Measurements from ENCODE around the gene PRKAR2B.

PRKAR2B gene

DNA sequence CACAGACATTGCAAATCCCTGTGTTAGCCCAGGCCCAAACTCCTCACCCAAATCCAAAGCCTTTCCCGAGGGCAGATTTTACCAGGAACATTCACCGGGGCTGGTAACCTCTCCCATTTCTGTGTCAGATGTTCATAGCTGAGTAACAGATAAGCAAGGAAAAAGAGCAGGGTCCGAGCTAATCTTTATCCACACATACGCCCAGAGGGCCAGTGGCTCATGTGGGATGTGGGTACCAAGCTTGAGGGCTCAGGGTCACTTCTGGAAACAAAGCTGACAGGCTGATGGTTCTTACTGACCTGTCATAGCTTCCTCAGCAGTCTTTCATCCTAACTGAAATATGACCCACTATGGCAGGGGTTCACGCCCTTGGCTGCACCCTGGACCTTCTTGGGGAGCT is 164.1 kb downstream of the PRKAR2B start:
- ChIA-PET POLR2A (no interaction called here), CTCF (interaction anchor here (0.6 kb wide), 1 partner anchor 12 kb away, joined by 3 read pairs; no protein-coding TSS in a partner anchor)
- DNase-seq (ENCODE audit: extremely low spot score): no peak
- no peak for TF ChIP-seq PKNOX1 (IDR thresholded peaks at IDR 0.05)
- TF ChIP-seq HDGF (IDR thresholded peaks at IDR 0.05; ENCODE audit: borderline replicate concordance): no peak
- no peak for TF ChIP-seq ELF4 (IDR thresholded peaks at IDR 0.05)
- no peak for TF ChIP-seq ARNT (IDR thresholded peaks at IDR 0.05)
- no peak for TF ChIP-seq NFRKB (IDR thresholded peaks at IDR 0.05)
- no peak for TF ChIP-seq BHLHE40 (IDR thresholded peaks at IDR 0.05; ENCODE audit: borderline replicate concordance)
- no peak for TF ChIP-seq L3MBTL2 (conservative IDR thresholded peaks at IDR 0.05)
- no peak for TF ChIP-seq FOXK2 (IDR thresholded peaks at IDR 0.05)
- TF ChIP-seq CTBP1 (IDR thresholded peaks at IDR 0.05; ENCODE audit: borderline replicate concordance): no peak
- no peak for TF ChIP-seq ZNF384 (IDR thresholded peaks at IDR 0.05)
- TF ChIP-seq FOXA1 (IDR thresholded peaks at IDR 0.05): no peak
- no peak for TF ChIP-seq LEF1 (IDR thresholded peaks at IDR 0.05; ENCODE audit: borderline replicate concordance)
- TF ChIP-seq TARDBP (IDR thresholded peaks at IDR 0.05): no peak
- no peak for TF ChIP-seq SUZ12 (IDR thresholded peaks at IDR 0.05)
- TF ChIP-seq SP1 (IDR thresholded peaks at IDR 0.05): no peak
- TF ChIP-seq FOXM1 (IDR thresholded peaks at IDR 0.05; ENCODE audit: borderline replicate concordance): no peak

- ChIA-PET CTCF (no interaction called here), POLR2A (no interaction called here)
- TF ChIP-seq BHLHE40 (IDR thresholded peaks at IDR 0.05; ENCODE audit: borderline replicate concordance): no peak
- no peak for TF ChIP-seq CTBP1 (IDR thresholded peaks at IDR 0.05; ENCODE audit: borderline replicate concordance)
- TF ChIP-seq LEF1 (IDR thresholded peaks at IDR 0.05; ENCODE audit: borderline replicate concordance): no peak
- TF ChIP-seq HDGF (IDR thresholded peaks at IDR 0.05; ENCODE audit: borderline replicate concordance): no peak
- no peak for TF ChIP-seq NFRKB (IDR thresholded peaks at IDR 0.05)
- no peak for TF ChIP-seq FOXK2 (IDR thresholded peaks at IDR 0.05)
- TF ChIP-seq PKNOX1 (IDR thresholded peaks at IDR 0.05): no peak
- no peak for TF ChIP-seq SP1 (IDR thresholded peaks at IDR 0.05)
- TF ChIP-seq SUZ12 (IDR thresholded peaks at IDR 0.05): no peak
- TF ChIP-seq TARDBP (IDR thresholded peaks at IDR 0.05): no peak
- no peak for TF ChIP-seq FOXA1 (IDR thresholded peaks at IDR 0.05)
- TF ChIP-seq FOXM1 (IDR thresholded peaks at IDR 0.05; ENCODE audit: borderline replicate concordance): no peak
- TF ChIP-seq ARNT (IDR thresholded peaks at IDR 0.05): no peak
- no peak for TF ChIP-seq ZNF384 (IDR thresholded peaks at IDR 0.05)
- TF ChIP-seq ELF4 (IDR thresholded peaks at IDR 0.05): no peak
- no peak for DNase-seq (ENCODE audit: extremely low spot score)
Measured at GRCh38 chr7:107209565-107209964, 165.1 kb downstream of the PRKAR2B start.

DNA sequence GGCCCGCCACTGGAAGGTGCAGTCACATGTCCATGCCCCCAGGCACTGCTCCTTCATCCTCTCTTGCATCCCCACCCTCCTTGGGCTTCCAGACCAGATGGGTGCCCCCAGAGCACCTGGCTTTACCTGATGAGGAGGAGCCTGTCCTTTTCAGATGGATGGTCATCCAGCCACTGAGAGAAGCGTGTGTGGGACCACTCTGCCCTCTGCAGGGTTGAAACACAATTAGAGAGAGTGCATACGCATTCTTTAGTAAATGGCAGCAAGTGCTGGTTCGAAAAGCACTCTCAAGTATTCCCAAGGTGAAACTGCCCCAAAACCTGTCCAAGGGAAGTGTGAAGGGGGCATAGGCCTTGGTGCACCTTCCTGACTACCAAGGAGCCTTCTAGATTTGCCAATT is 165.9 kb downstream of the PRKAR2B start:
- POLR2A ChIA-PET: no interaction called here
- CTCF ChIA-PET: no interaction called here
- no peak for TF ChIP-seq PKNOX1 (IDR thresholded peaks at IDR 0.05)
- TF ChIP-seq CTBP1 (IDR thresholded peaks at IDR 0.05; ENCODE audit: borderline replicate concordance): no peak

More for the DNA sequence above, 165.9 kb downstream of the PRKAR2B start:
- DNase-seq (ENCODE audit: extremely low spot score): no peak

Data from HEK293T (cell line).